Epithelial cell of esophagus (primary cell): ENCODE measurements around the gene MYO18A.

Source experiments
- DNase-seq: peaks from one replicate; pipeline ENCODE4 v3.0.0; 2010; ENCODE audit warnings: low read depth
- H3K4me3 ChIP-seq: 2 replicates; pipeline ENCODE4 v1.5.1; 2011; ENCODE audit warnings: mild to moderate bottlenecking, low read length, control low read depth
- CTCF ChIP-seq: IDR thresholded peaks from 2 replicates; pipeline ENCODE4 v1.5.1; 2011; ENCODE audit warnings: low read depth, mild to moderate bottlenecking, low read length, control low read depth, inconsistent platforms; ENCODE audit not compliant: insufficient read depth; ENCODE audit errors: missing control alignments

The MYO18A gene

GRCh38 chr17:29042026-29042678 lies 138.0 kb downstream of the MYO18A start:
- DNase-seq: no peak
- no peak overlapping the region for H3K4me3 ChIP-seq
- no peak for TF ChIP-seq CTCF

GRCh38 chr17:29041571-29041970 lies 138.6 kb downstream of the MYO18A start:
- H3K4me3 ChIP-seq: no peak overlapping the region
- DNase-seq: no peak
- no peak for TF ChIP-seq CTCF

GRCh38 chr17:29041091-29041490 lies 139.1 kb downstream of the MYO18A start:
- DNase-seq: no peak
- H3K4me3 ChIP-seq: no peak overlapping the region
- TF ChIP-seq CTCF: no peak

GRCh38 chr17:29039764-29040598 lies 140.2 kb downstream of the MYO18A start:
- DNase-seq: peak; percentile 58
- no peak overlapping the region for H3K4me3 ChIP-seq
- no peak for TF ChIP-seq CTCF

GRCh38 chr17:29038085-29038795 lies 142.0 kb downstream of the MYO18A start:
- TF ChIP-seq CTCF: no peak
- DNase-seq: no peak
- no peak overlapping the region for H3K4me3 ChIP-seq

GRCh38 chr17:29037739-29038084 lies 142.5 kb downstream of the MYO18A start:
- no peak for TF ChIP-seq CTCF
- no peak for DNase-seq
- no peak overlapping the region for H3K4me3 ChIP-seq
